Neutrophil (primary cell): ENCODE measurements around the gene TM9SF4.

Experiments used
- H3K27ac ChIP-seq: fragments of 200-600 bp; sonication (generic); 2 replicates; pipeline ENCODE4 v1.5.1; 2016; ENCODE audit warnings: mild to moderate bottlenecking, moderate library complexity
- H3K27me3 ChIP-seq: fragments of 200-600 bp; sonication (generic); 2 replicates; pipeline ENCODE4 v1.6.0; 2016; ENCODE audit warnings: mild to moderate bottlenecking
- H3K36me3 ChIP-seq: fragments of 200-600 bp; sonication (generic); 2 replicates; pipeline ENCODE4 v1.5.1; 2017
- H3K4me1 ChIP-seq, 2 experiments: fragments of 200-600 bp in 1 of 2; sonication (generic) in 1 of 2; 1 replicate in 1 of 2; 2 replicates in 1 of 2; pipeline versions ENCODE4 v1.5.1 to v1.6.1; 2013 to 2016; ENCODE audit warnings: low read depth in 1 of 2, low read length in 1 of 2, mild to moderate bottlenecking in 1 of 2, moderate library complexity in 1 of 2; ENCODE audit not compliant: control insufficient read depth in 1 of 2, insufficient read depth in 1 of 2
- H3K4me3 ChIP-seq, 2 experiments: fragments of 200-600 bp in 1 of 2; sonication (generic) in 1 of 2; 1 replicate in 1 of 2; 2 replicates in 1 of 2; pipeline ENCODE4 v1.5.1; 2013 to 2016; ENCODE audit warnings: low read depth in 1 of 2, low read length in 1 of 2, mild to moderate bottlenecking in 1 of 2, moderate library complexity in 1 of 2
- H3K9me3 ChIP-seq: fragments of 200-600 bp; sonication (generic); 2 replicates; pipeline ENCODE4 v1.5.1; 2016
- CTCF ChIP-seq: fragments of 200-600 bp; sonication (generic); IDR thresholded peaks from 2 replicates; pipeline ENCODE4 v1.5.1; 2016; ENCODE audit warnings: antibody characterized with exemption

TM9SF4 gene

GRCh38 chr20:32205110-32205842 is 95.8 kb downstream of the TM9SF4 start:
- no peaks in the 10 kb centered on the region for H3K9me3 ChIP-seq
- H3K4me3 ChIP-seq = peak overlapping the region; percentile 14 to 15
- H3K27ac ChIP-seq = peak overlapping the region; percentile 87
- H3K27me3 ChIP-seq = no peaks in the 10 kb centered on the region
- TF ChIP-seq CTCF = no peak
- H3K4me1 ChIP-seq = peaks cover 86 to 91% of the 10 kb centered on the region in 2 experiments
- H3K36me3 ChIP-seq = peaks cover 15% of the 10 kb centered on the region

- no peaks in the 10 kb centered on the region for H3K27me3 ChIP-seq
- H3K27ac ChIP-seq = peak overlapping the region; percentile 87
- no peaks in the 10 kb centered on the region for H3K9me3 ChIP-seq
- TF ChIP-seq CTCF = no peak
- peaks cover 8% of the 10 kb centered on the region for H3K36me3 ChIP-seq
- H3K4me3 ChIP-seq = peak overlapping the region; percentile 86 to 89
- peaks cover 90% of the 10 kb centered on the region in 2 experiments for H3K4me1 ChIP-seq
Measured at GRCh38 chr20:32205843-32206759, 96.6 kb downstream of the TM9SF4 start.

- Histone ChIP-seq H3K27ac (peak overlapping the region; percentile 87), H3K4me3 (peak overlapping the region; percentile 86 to 89), H3K4me1 (peaks cover 81% of the 10 kb centered on the region in 2 experiments), H3K27me3 (no peaks in the 10 kb centered on the region), H3K9me3 (no peaks in the 10 kb centered on the region), H3K36me3 (peaks cover 5% of the 10 kb centered on the region)
- TF ChIP-seq CTCF = no peak
Measured at GRCh38 chr20:32206760-32207625, 97.5 kb downstream of the TM9SF4 start.

GRCh38 chr20:32207626-32208498 is 98.3 kb downstream of the TM9SF4 start, which contains the start of the genes PLAGL2 and POFUT1:
Gene PLAGL2, minus strand, starts transcription at chr20:32207743. Its CDS starts 5,565 bp downstream, at chr20:32202178.
Gene POFUT1, plus strand, starts transcription at chr20:32207880. Its CDS starts 62 bp downstream, at chr20:32207942.
- Histone ChIP-seq H3K27ac (peak within 1 kb of the TSS; percentile 87), H3K4me1 (peaks cover 72% of the 10 kb centered on the region in 2 experiments), H3K36me3 (peaks cover 5% of the 10 kb centered on the region), H3K4me3 (peak within 1 kb of the TSS; percentile 86 to 89), H3K27me3 (no peaks in the 10 kb centered on the region), H3K9me3 (no peaks in the 10 kb centered on the region)
- TF ChIP-seq CTCF = peak; percentile 54
